RWPE1 (cell line): ENCODE measurements around the gene FAM210A.
"Not testable (repeated sequence)": the region's sequence is repeated elsewhere in the genome, so short reads cannot be mapped to it uniquely, and the experiment has no call there.

Source experiments
- CTCF ChIA-PET: fragments of 350-600 bp; sonication (Branson Sonifier 250); formaldehyde crosslinking; extraction: SDS; loops from one replicate; lab custom pipeline; 2021; lab: Yijun Ruan, JAX
- POLR2A ChIA-PET: fragments of 400-600 bp; formaldehyde crosslinking; extraction: SDS; loops from one replicate; lab custom pipeline; 2020; ENCODE audit warnings: antibody characterized with exemption; ENCODE audit not compliant: low non-redundant PET; lab: Yijun Ruan, JAX
- DNase-seq: peaks from one replicate; pipeline ENCODE4 v3.0.0; 2012; ENCODE audit warnings: low spot score
- H3K27ac ChIP-seq: fragments of 450-650 bp; 2 replicates; pipeline ENCODE4 v1.5.1; 2017
- TF ChIP-seq, protein P1 (sequence below): fragments of 450-650 bp; conservative IDR thresholded peaks from 2 replicates; pipeline ENCODE4 v1.5.1; 2017; ENCODE audit warnings: low read depth, mild to moderate bottlenecking

FAM210A gene

DNA sequence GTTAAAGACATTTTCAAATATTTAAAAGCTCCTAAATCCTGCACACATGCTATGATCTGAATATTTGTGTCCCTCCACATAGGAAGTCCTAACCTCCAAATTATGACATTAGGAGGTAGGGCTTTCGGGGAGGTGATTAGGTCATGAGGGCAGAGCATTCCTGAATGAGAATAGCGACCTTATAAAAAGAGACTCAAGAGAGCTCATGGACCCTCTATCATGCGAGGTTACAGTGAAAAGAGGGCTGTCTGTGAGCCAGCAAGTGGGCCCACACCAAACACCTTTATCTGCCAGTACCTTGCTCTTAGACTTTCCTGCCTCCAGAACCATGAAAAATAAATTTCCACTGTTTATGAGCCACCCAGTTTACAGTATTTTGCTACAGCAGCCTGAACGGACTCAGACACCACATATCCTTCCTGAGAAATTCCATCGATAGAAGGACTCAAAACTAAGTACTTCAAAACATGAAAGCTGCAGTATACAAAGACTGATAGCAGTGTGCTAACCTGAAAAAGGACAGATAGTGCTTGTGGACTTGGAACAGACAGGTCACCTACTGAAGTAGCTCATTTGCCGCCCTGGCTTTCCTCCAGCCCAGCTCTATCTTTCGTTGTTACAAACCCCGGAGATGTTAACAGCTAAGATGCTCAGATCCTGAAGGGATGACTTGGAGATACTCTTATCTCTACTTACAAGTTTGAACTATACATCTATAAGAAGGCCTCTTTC lies 13.8 kb downstream of the FAM210A start:
- H3K27ac ChIP-seq, result no peak overlapping the region
- POLR2A ChIA-PET, result no interaction called here
- TF ChIP-seq, protein P1, sequence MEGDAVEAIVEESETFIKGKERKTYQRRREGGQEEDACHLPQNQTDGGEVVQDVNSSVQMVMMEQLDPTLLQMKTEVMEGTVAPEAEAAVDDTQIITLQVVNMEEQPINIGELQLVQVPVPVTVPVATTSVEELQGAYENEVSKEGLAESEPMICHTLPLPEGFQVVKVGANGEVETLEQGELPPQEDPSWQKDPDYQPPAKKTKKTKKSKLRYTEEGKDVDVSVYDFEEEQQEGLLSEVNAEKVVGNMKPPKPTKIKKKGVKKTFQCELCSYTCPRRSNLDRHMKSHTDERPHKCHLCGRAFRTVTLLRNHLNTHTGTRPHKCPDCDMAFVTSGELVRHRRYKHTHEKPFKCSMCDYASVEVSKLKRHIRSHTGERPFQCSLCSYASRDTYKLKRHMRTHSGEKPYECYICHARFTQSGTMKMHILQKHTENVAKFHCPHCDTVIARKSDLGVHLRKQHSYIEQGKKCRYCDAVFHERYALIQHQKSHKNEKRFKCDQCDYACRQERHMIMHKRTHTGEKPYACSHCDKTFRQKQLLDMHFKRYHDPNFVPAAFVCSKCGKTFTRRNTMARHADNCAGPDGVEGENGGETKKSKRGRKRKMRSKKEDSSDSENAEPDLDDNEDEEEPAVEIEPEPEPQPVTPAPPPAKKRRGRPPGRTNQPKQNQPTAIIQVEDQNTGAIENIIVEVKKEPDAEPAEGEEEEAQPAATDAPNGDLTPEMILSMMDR, result no peak

DNA sequence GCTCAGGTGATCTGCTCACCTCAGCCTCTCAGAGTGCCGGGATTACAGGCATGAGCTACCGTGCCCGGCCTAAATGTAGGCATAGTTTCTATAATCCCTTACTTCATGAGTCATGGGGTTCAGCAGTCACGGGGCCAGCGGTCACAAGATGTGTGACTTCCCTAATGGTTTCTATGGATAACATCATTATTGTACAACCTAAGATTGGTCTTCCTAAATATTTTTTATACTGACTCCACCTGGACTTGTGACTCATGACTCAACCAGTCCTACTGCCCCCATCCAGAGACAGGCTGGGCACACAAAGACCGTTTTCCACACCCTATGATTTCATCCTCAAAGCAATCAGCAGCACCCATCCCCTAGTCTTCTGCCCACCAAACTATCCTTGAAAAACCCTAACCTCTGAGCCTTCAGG lies 15.9 kb downstream of the FAM210A start:
- DNase-seq, result peak; percentile 52
- ChIA-PET POLR2A (no interaction called here), CTCF (no interaction called here)
- peak overlapping the region; percentile 90 for H3K27ac ChIP-seq
- TF ChIP-seq, protein P1, result no peak

More for the DNA sequence above, 13.8 kb downstream of the FAM210A start:
- CTCF ChIA-PET, result no interaction called here
- DNase-seq, result no peak

DNA sequence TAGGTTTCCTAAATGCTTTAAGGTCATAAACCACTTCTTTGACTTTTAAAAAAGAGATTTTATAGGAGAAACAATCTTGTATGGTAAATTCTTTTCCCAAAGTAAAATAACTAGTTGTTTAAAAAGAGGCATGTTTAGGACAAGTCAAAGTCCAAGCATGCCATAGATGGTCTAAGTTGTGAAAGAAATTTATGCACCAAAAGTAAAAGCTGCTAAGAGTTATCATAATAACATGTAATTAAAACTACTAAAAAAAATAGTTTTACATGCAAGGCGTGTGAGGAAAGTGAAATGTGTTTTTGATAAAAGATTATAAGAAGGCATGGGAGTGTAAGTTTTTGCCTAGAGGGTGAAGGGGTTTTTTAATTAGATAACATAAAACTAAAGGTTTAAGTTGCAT lies 22.5 kb downstream of the FAM210A start:
- ChIA-PET CTCF (interaction anchor here (0.6 kb wide), 1 partner anchor 705 kb away, joined by 3 read pairs; no protein-coding TSS in a partner anchor), POLR2A (no interaction called here)
- TF ChIP-seq, protein P1, result no peak
- H3K27ac ChIP-seq, result no peak overlapping the region
- no peak for DNase-seq

DNA sequence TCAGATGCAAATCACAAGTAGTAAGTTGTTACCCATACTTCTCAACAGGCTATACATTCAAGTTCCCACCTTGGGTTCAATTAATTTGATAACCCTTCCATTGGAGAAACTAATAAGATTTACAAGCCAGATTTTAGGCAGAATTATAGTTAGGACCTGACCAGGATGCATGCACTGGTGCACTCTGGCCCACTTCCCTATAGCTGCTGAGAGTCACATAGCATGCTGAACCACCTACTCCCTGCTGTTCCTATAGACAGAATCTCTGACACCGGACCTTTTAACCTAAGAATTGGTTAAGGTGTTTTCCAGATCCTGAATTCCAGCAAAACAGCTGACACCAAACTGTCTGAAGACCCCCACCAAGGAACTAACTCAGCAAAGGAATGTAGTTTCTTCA lies 26.2 kb downstream of the FAM210A start:
- H3K27ac ChIP-seq, result no peak overlapping the region
- POLR2A ChIA-PET, result no interaction called here
- no peak for DNase-seq
- CTCF ChIA-PET, result no interaction called here
- TF ChIP-seq, protein P1, result no peak

DNA sequence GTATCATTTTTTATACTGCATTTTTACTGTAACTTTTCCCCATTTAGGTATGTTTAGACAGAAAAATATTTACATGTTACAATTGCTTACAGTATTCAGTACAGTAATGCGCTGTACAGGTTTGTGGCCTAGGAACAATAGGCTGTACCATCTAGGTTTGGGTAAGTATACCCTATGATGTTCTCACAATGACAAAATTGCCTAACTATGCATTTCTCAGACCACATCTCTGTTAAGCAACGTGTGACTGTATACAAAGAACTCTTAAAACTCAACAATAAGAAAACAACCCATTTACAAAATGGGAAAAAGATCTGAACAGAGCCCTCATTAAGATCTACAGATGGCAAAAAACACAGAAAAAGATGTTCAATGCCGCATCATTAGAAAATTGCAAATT lies 29.4 kb downstream of the FAM210A start:
- ChIA-PET POLR2A (no interaction called here), CTCF (no interaction called here)
- TF ChIP-seq, protein P1, result no peak
- no peak for DNase-seq
- no peak overlapping the region for H3K27ac ChIP-seq

DNA sequence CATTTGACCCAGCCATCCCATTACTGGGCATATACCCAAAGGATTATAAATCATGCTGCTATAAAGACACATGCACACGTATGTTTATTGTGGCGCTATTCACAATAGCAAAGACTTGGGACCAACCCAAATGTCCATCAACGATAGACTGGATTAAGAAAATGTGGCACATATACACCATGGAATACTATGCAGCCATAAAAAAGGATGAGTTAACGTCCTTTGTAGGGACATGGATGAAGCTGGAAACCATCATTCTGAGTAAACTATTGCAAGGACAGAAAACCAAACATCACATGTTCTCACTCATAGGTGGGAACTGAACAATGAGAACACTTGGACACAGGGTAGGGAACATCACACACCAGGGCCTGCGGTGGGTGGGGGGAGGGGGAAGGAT lies 31.0 kb downstream of the FAM210A start:
- POLR2A ChIA-PET, H3K27ac ChIP-seq, CTCF ChIA-PET, DNase-seq: not testable (repeated sequence)

DNA sequence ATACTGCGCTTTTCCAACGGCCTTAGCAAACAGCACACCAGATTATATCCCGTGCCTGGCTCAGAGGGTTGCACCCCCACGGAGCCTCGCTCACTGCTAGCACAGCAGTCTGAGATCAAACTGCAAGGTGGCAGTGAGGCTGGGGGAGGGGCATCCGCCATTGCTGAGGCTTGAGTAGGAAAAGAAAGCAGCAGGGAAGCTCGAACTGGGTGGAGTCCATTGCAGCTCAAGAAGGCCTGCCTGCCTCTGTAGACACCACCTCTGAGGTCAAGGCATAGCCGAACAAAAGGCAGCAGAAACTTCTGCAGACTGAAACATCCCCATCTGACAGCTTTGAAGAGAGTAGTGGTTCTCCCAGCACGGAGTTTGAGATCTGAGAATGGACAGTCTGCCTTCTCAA lies 36.3 kb downstream of the FAM210A start:
- H3K27ac ChIP-seq, POLR2A ChIA-PET, CTCF ChIA-PET, DNase-seq: not testable (repeated sequence)
